Stimulated activated CD4-positive, alpha-beta T cell treated with anti-CD3 and anti-CD28 coated beads, TNF-alpha, amount 100 ng/mL, for 48 hours (primary cell): ENCODE data around the gene MAPK12.
A peak's percentile ranks its signal among the peaks of the same experiment; 100 is the strongest.

Source experiments
- DNase-seq, 3 donors: peaks; one replicate each; pipeline ENCODE4 v3.0.0-alpha.2; 2020; ENCODE audit warnings: low read depth in 3 of 3

The MAPK12 gene

GRCh38 chr22:50268655-50269113 lies 7.2 kb upstream of the MAPK12 start:
- no peak for DNase-seq

- peak in 1 of 3 donors; percentile 38 for DNase-seq
Observed at GRCh38 chr22:50267591-50268390, 6.3 kb upstream of the MAPK12 start.

GRCh38 chr22:50266994-50267393 lies 5.5 kb upstream of the MAPK12 start:
- no peak for DNase-seq

- DNase-seq: no peak
Observed at GRCh38 chr22:50264946-50265669, 3.6 kb upstream of the MAPK12 start.

GRCh38 chr22:50264104-50264745 lies 2.7 kb upstream of the MAPK12 start:
- no peak for DNase-seq

- DNase-seq: no peak
Observed at GRCh38 chr22:50262973-50263617, 1.6 kb upstream of the MAPK12 start.

GRCh38 chr22:50262460-50262911 lies 1.0 kb upstream of the MAPK12 start:
- DNase-seq: no peak

GRCh38 chr22:50260801-50261614 lies 475 bp downstream of the MAPK12 start:
- DNase-seq: no peak

- DNase-seq: no peak
Observed at GRCh38 chr22:50260434-50260800, 1.1 kb downstream of the MAPK12 start.

GRCh38 chr22:50259302-50259701 lies 2.2 kb downstream of the MAPK12 start:
- no peak for DNase-seq

GRCh38 chr22:50258361-50259292 lies 2.9 kb downstream of the MAPK12 start:
- no peak for DNase-seq

GRCh38 chr22:50257451-50258360 lies 3.8 kb downstream of the MAPK12 start:
- no peak for DNase-seq

- DNase-seq: no peak
Observed at GRCh38 chr22:50257041-50257440, 4.4 kb downstream of the MAPK12 start.

GRCh38 chr22:50256258-50256862 lies 5.1 kb downstream of the MAPK12 start:
- no peak for DNase-seq

- no peak for DNase-seq
Observed at GRCh38 chr22:50255607-50256006, 5.9 kb downstream of the MAPK12 start.

- no peak for DNase-seq
Observed at GRCh38 chr22:50255099-50255498, 6.4 kb downstream of the MAPK12 start.

- DNase-seq: no peak
Observed at GRCh38 chr22:50253941-50254340, 7.5 kb downstream of the MAPK12 start.
